ENCODE results near the gene GSTT2B.
"Not testable (repeated sequence)": the region's sequence is repeated elsewhere in the genome, so short reads cannot be mapped to it uniquely, and the experiment has no call there.

The GSTT2B gene, protein sequence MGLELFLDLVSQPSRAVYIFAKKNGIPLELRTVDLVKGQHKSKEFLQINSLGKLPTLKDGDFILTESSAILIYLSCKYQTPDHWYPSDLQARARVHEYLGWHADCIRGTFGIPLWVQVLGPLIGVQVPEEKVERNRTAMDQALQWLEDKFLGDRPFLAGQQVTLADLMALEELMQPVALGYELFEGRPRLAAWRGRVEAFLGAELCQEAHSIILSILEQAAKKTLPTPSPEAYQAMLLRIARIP

DNA sequence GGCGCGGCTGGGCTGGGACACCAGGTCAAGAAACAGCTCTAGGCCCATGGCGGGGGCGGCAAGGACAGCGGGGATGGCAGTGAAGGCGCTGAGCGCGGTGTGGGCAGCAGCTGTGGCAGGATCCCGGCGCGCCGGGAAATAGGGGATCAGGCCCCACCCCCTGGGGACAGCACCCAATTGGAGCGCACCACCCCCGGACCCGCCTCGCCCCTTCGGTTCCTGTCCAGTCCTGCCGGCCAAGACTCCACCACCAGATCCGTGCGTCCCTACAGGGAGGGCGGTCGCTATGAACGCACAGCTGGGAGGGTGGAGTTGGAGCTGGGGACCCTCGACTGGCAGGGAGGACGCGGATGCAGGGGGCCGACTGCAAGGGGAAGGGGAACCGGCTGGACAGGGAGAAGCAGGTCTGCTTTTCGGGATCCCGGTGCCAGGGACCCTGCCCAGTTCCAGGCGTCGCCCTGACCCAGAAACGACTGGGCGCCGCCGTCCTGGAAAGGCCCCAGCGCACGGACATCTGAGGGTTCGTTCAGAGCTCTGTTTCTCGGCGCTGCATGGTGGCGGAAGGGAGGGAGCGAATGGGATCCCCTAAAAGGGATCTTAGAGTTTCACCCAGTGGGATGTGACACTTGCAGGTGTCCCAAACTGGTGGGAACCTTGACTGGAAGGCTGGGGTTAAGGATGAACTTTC is at the start of gene GSTT2B:
Gene GSTT2B, minus strand, starts transcription at position 112 of the 688 bp plus-strand sequence. Its CDS starts 64 bp downstream, at position 48.
- H3K36me3 Mint-ChIP-seq, H3K27ac Mint-ChIP-seq, H3K4me3 Mint-ChIP-seq, DNase-seq, H3K9me3 Mint-ChIP-seq, H3K4me1 Mint-ChIP-seq, CTCF ChIA-PET: not testable (repeated sequence)
- peaks cover 11% of the 10 kb centered on the region for H3K27me3 Mint-ChIP-seq

DNA sequence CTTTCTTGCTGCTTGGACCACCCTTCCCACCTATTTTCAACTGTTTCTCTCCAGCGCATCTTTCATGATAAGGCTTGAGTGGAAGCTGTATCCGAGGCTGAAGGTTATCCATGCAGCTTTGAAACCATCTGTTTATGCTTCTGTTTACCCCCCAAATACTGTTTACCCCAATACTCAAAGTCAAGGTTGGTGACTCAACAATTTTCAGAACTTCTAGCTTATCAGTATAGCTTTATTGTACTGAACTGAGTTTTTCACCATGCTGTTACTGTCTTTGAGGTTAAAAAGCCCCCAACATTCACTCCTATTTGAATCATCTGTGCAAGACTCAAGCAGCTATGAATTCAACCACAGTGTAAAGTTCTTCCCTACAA is 49.0 kb upstream of the GSTT2B start:
- H3K27me3 Mint-ChIP-seq, result peaks cover 31% of the 10 kb centered on the region
- peaks cover 31% of the 10 kb centered on the region for H3K4me1 Mint-ChIP-seq
- H3K27ac Mint-ChIP-seq, result peak overlapping the region; percentile 86
- no peak for DNase-seq
- CTCF ChIA-PET, result interaction anchor here (1.1 to 1.4 kb wide), 2 partner anchors 147 to 165 kb away, joined by 3 to 4 read pairs; no protein-coding TSS in a partner anchor
- H3K4me3 Mint-ChIP-seq, result peak overlapping the region; percentile 55
- peaks cover 12% of the 10 kb centered on the region for H3K36me3 Mint-ChIP-seq
- no peaks in the 10 kb centered on the region for H3K9me3 Mint-ChIP-seq

DNA sequence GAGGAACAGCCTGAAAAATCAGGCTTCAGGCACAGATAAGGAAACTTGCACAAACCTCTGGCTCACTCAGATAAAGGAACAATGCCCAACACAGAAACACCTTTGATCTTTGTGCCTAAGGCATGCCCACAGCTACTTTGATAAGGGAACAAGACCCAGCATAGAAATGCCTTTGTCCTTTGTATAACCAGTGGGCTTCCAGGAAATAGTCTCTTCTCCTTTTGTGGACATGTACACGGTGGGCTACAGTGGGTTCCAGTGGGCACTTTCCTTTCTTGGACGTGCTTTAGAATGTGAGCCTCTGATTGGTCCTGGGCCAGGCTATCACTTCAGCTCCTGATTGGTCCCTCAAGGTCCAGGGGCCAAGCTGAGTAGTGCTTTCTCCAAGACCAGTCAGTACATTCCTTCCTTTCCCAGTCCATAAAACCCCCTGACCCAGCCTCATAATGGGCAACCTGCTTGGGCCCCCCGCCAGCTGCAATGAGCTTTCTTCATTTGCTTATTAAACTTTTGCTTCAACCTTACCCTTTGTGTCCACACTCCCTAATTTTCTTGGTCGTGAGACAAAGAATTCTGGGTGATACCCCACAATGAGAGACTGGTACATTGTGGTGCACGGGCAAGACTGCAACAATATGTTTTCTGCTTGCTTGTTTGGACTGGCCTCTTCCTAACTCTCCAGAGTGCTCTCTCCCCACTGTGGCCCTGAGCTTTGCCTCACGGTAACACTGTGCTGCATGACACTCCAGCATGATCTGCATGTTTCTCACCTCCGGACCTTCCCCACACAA is 48.4 kb upstream of the GSTT2B start:
- CTCF ChIA-PET, result no interaction called here
- H3K4me3 Mint-ChIP-seq, result no peak overlapping the region
- peaks cover 35% of the 10 kb centered on the region for H3K27me3 Mint-ChIP-seq
- no peaks in the 10 kb centered on the region for H3K9me3 Mint-ChIP-seq
- DNase-seq, result no peak
- H3K4me1 Mint-ChIP-seq, result peaks cover 28% of the 10 kb centered on the region
- H3K36me3 Mint-ChIP-seq, result peaks cover 11% of the 10 kb centered on the region
- no peak overlapping the region for H3K27ac Mint-ChIP-seq

DNA sequence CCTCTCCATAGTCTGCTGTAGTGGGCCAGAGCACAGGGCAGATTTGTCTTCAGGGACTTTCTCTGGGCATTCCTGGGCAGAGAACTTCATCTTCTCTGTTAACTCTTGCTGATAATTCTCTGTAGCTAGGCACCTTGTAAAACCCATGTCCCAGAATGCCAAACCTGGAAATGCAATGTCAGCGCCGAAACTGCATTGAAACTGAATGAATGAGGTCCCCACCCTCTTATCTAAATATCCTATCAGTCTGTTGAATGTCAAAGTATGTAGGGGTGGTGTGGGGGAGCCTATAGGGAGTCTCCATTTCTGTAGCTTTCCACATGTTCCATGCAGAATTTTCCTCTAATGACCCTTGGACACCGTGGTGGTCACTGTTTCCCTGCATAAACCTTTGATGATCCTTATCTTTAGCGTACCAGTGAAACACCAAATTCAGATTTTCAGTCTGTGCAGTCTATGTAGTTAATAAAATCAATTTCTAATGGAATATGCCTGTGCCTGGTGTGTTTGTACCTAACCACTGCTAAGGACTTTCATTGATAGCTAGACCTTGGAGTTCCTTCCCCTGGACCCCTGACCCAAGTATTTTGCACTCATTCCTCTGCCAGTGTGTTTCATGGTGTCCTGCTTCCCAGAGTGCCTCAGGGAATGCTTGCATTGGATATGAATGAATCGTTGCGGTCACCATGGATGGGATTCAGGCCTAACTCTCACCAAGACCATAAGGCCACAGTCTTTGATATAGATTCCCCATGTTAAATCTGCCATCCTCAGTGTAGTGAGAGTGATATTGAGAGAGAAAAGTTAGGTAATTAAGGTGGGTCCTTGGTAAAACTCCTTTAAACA is 47.6 kb upstream of the GSTT2B start:
- Mint-ChIP-seq H3K4me3 (no peak overlapping the region), H3K4me1 (peaks cover 22% of the 10 kb centered on the region), H3K27me3 (peaks cover 43% of the 10 kb centered on the region), H3K27ac (no peak overlapping the region), H3K36me3 (peaks cover 6% of the 10 kb centered on the region), H3K9me3 (no peaks in the 10 kb centered on the region)
- DNase-seq, result no peak
- CTCF ChIA-PET, result no interaction called here

DNA sequence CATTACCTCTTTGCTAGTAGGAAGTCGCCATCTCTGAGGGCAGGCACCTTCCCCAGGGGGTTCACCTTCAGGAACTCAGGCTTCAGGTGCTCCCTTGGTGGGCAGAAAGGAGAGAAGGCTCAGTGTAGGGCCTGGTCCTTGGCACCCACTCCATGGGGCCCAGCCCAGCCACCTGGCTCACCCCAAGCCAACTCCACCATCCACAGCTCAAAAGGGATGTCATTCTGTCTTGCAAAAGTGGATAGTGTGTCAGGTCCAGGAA is 47.0 kb upstream of the GSTT2B start:
- H3K36me3 Mint-ChIP-seq, result peaks cover 3% of the 10 kb centered on the region
- no peaks in the 10 kb centered on the region for H3K9me3 Mint-ChIP-seq
- CTCF ChIA-PET, result no interaction called here
- H3K27me3 Mint-ChIP-seq, result peaks cover 47% of the 10 kb centered on the region
- no peak overlapping the region for H3K4me3 Mint-ChIP-seq
- peaks cover 16% of the 10 kb centered on the region for H3K4me1 Mint-ChIP-seq
- DNase-seq, result no peak
- H3K27ac Mint-ChIP-seq, result no peak overlapping the region

DNA sequence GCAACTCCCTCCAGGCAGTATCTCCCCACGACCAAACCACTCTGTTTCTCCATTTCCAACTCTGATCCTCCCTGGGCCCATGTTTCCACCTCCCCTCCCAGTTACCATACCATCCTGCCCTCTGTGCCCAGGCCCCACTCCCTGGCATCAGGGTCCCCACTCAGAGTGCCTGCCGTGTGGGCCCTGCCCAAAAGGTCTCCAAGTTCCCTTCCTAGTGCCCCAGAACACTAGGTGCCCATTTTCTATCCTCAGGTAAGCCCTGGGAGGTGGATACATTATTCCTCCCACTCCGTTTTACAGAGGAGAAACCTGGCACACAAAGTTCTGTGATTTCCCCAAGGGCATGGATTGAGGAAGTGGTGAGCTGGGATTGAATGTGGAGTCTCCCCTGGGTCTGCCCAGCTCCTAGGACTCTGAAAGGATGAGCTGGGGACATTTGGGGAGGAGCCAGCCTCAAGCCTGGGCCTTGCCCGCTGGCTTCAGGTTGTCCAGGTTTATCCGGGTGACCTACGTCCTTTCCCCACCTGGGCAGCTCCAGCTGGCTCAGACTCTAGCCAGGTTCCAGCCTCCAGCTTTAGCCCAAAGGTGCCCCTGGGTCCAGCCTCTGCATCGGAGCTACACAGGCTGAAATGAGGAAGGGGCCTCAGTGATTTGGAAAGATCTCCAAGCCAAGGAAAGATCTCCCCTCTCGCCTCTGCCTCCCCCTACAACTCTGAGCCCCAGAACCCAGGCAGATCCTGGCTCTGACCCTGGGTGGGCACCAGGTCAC is 46.4 kb upstream of the GSTT2B start:
- H3K27ac Mint-ChIP-seq, result no peak overlapping the region
- CTCF ChIA-PET, result no interaction called here
- H3K9me3 Mint-ChIP-seq, result no peaks in the 10 kb centered on the region
- no peak for DNase-seq
- no peak overlapping the region for H3K4me3 Mint-ChIP-seq
- peaks cover 47% of the 10 kb centered on the region for H3K27me3 Mint-ChIP-seq
- H3K4me1 Mint-ChIP-seq, result peaks cover 14% of the 10 kb centered on the region
- peaks cover 3% of the 10 kb centered on the region for H3K36me3 Mint-ChIP-seq

DNA sequence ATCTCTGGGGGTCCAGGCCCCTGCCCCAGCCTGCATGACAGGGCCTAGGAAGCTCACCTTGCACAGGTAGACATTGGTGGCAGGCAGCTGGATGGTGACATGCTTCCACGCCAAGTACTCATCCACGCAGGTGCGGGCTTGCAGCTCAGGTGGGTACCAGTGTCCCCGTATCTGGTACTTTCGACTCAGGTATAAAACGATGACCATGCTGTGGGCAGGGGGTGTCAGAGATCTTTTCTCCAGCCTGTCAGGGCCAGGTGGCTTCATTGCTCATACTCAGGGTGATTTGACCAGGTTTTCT is 45.9 kb upstream of the GSTT2B start:
- peaks cover 9% of the 10 kb centered on the region for H3K4me1 Mint-ChIP-seq
- CTCF ChIA-PET, result no interaction called here
- DNase-seq, result no peak
- no peaks in the 10 kb centered on the region for H3K9me3 Mint-ChIP-seq
- H3K27me3 Mint-ChIP-seq, result peaks cover 52% of the 10 kb centered on the region
- H3K27ac Mint-ChIP-seq, result no peak overlapping the region
- no peak overlapping the region for H3K4me3 Mint-ChIP-seq
- H3K36me3 Mint-ChIP-seq, result peaks cover 3% of the 10 kb centered on the region

DNA sequence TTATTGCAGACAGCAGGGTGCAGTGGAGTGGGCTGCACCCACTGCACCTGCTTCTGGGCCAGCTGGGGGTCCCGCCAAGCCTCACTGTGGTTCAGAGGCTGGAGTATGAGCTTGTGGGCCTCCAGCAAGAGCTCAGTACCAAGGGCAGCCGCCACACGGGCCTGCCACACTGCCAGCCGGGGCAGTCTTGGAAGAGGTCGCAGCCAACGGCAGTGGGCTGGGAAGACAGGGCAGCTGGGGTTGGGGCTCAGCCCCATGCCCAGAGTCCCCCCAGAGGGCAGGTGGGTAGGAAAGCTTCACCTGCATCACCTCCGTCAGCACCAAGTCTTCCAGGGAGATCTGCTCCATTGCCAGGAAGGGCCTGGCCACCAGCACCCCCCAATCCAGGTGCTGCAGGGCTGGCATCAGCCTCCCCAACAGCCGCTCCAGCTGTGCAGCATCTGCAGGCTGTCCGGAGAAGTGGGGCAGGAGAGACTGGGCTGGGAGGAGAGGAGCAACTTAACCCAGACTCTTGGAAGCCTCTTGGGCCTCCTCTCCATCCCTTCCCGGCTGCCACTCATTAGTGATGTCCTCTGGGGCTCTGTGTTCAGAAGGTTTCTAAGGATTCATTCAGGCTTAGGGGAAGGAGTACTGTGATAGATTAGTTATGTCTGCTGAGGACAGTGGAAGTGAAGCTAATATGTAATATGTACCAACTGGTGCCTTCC is 45.4 kb upstream of the GSTT2B start:
- peaks cover 9% of the 10 kb centered on the region for H3K4me1 Mint-ChIP-seq
- peaks cover 3% of the 10 kb centered on the region for H3K36me3 Mint-ChIP-seq
- H3K9me3 Mint-ChIP-seq, result no peaks in the 10 kb centered on the region
- DNase-seq, result no peak
- peaks cover 54% of the 10 kb centered on the region for H3K27me3 Mint-ChIP-seq
- no peak overlapping the region for H3K27ac Mint-ChIP-seq
- no peak overlapping the region for H3K4me3 Mint-ChIP-seq
- CTCF ChIA-PET, result no interaction called here

DNA sequence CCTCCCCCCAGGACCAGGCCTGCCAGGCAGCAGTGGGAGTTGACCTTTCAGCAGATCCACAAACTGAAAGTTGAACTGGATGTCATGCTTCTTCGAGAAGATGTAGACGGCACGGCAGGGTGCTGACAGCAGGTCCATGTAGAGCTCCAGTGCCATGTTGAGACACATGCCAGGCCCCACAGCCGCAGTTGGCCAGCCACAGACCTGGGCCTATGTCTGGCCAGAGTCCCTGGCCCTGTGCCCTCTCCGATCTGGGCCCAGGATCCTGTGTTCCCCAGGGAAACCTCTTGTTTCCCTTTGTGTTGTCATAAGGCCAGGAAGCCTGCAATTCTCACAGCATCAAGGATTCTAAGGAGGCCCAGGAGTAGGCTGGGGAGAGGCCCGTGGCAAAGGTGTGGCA is 44.2 kb upstream of the GSTT2B start, which contains the start of gene GSTT4:
Gene GSTT4, minus strand, starts transcription at position 253 of the 400 bp plus-strand sequence. Its CDS starts 97 bp downstream, at position 156.
- Mint-ChIP-seq H3K27ac (no peak within 1 kb of the TSS), H3K4me3 (no peak within 1 kb of the TSS), H3K9me3 (no peaks in the 10 kb centered on the region), H3K36me3 (no peaks in the 10 kb centered on the region), H3K27me3 (peaks cover 50% of the 10 kb centered on the region), H3K4me1 (peaks cover 3% of the 10 kb centered on the region)
- DNase-seq, result no peak
- CTCF ChIA-PET, result interaction anchor here (1.6 kb wide), 1 partner anchor 170 kb away, joined by 3 read pairs; no protein-coding TSS in a partner anchor

DNA sequence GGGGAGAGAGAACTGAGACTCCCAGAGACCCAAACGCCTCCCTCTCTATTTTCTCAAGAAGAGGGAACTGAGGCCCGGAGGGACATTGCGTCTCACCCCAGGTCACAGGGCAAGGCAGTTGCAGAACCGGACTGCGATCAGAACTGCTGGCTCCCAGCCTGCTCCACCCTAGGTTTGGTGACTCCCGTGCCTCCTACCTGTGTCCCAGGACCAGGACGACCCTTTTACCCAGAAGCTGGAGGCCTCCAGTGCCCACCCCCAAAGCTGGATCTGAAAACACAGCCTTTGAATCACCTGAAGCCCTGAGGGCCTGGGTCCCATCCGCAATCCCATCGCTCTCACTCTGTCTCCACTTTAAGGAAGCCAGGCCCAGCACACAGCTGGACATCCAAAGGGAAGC is 42.9 kb upstream of the GSTT2B start:
- CTCF ChIA-PET, result interaction anchor here (1.6 kb wide), 1 partner anchor 171 kb away, joined by 3 read pairs; no protein-coding TSS in a partner anchor
- H3K4me1 Mint-ChIP-seq, result no peaks in the 10 kb centered on the region
- H3K9me3 Mint-ChIP-seq, result no peaks in the 10 kb centered on the region

DNA sequence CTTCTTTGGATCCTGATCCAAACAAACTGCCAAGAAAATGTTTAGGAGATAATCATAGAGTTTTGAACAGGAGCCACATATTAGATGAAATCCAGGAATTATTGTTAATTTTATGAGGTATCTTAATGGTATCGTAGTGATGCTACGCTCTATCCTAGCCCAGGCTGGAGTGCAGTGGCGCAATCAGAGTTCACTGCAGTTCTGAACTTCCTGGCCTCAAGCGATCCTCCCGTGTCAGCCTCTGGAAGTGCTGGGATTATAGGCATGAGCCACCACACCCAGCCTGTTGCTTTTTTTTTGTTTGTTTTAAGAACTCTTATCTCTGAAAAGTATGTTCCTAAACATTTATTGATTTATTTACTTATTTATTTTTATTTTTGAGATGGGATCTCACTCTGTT is 41.9 kb upstream of the GSTT2B start:
- H3K4me1 Mint-ChIP-seq, result peaks cover under 1% of the 10 kb centered on the region
- CTCF ChIA-PET, result no interaction called here
- H3K27ac Mint-ChIP-seq, result no peak overlapping the region
- H3K4me3 Mint-ChIP-seq, result no peak overlapping the region
- DNase-seq, result no peak
- no peaks in the 10 kb centered on the region for H3K9me3 Mint-ChIP-seq
- H3K36me3 Mint-ChIP-seq, result no peaks in the 10 kb centered on the region
- H3K27me3 Mint-ChIP-seq, result peaks cover 55% of the 10 kb centered on the region

More for the DNA sequence above, 42.9 kb upstream of the GSTT2B start:
- Mint-ChIP-seq H3K27me3 (peaks cover 54% of the 10 kb centered on the region), H3K4me3 (no peak overlapping the region), H3K36me3 (no peaks in the 10 kb centered on the region), H3K27ac (no peak overlapping the region)
- no peak for DNase-seq

DNA sequence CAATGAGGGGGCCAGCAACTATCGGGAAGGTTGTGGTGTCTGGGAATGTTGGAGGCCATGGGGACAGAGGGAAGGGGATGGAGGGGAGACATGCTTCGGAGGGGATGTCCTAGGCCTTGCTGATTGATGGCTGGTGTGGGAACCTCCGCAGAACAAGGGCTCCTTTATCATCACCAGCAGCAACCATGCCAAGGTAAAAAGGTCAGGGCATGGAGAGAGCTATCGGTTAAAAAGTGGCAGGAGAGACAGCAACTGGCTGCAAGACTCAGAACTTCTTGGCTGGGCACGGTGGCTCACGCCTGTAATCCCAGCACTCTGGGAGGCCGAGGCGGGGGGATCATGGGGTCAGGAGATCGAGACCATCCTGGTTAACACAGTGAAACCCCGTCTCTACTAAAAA is 41.3 kb upstream of the GSTT2B start:
- CTCF ChIA-PET, result no interaction called here
- H3K9me3 Mint-ChIP-seq, result no peaks in the 10 kb centered on the region
- no peak overlapping the region for H3K4me3 Mint-ChIP-seq
- no peak overlapping the region for H3K27ac Mint-ChIP-seq
- H3K4me1 Mint-ChIP-seq, result peaks cover 4% of the 10 kb centered on the region
- no peak for DNase-seq
- no peaks in the 10 kb centered on the region for H3K36me3 Mint-ChIP-seq
- peaks cover 53% of the 10 kb centered on the region for H3K27me3 Mint-ChIP-seq

DNA sequence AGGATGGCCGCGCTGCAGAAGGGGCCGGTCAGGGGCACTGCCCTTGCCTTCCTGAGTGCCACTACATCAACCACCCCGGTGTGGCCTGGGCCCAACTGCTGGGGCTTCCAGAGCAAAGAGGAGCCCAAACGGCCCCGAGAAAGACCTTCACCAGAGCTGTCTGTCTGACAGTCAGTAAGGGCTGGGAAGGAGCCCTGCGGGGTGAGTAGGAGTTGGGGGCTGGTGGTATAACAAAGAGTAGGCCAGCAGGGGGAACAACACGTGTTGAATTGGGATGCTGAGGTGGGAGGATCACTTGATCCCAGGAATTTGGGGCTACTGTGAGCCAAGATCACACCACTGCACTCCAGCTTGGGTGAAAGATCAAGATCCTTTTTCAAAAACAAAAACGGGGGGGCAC is 40.3 kb upstream of the GSTT2B start:
- CTCF ChIA-PET, result no interaction called here
- Mint-ChIP-seq H3K27me3 (peaks cover 54% of the 10 kb centered on the region), H3K4me3 (no peak overlapping the region)

More for the DNA sequence above, 40.3 kb upstream of the GSTT2B start:
- H3K27ac Mint-ChIP-seq, result no peak overlapping the region
- H3K36me3 Mint-ChIP-seq, result no peaks in the 10 kb centered on the region
- H3K9me3 Mint-ChIP-seq, result no peaks in the 10 kb centered on the region
- no peak for DNase-seq
- peaks cover 4% of the 10 kb centered on the region for H3K4me1 Mint-ChIP-seq

Data from activated naive CD4-positive, alpha-beta T cell treated with anti-CD3 and anti-CD28 coated beads, Interleukin-2, amount 10 ng/mL, durations not matched to agents 7 days and 5 days (primary cell).